Hepatocyte (in vitro differentiated cells): Measurements from ENCODE around the gene ELL2. TPM values are rescaled to one million over a fixed set of nuclear protein-coding genes. Genes with fewer than 3 reads are reported as not detected.
A peak's percentile ranks its signal among the peaks of the same experiment; 100 is the strongest.
"Not testable (repeated sequence)": the region's sequence is repeated elsewhere in the genome, so short reads cannot be mapped to it uniquely, and the experiment has no call there.

ENCODE experiments used
- DNase-seq: peaks from one replicate; pipeline ENCODE4 v3.0.0-alpha.2; 2016; ENCODE audit warnings: low spot score
- H2AFZ ChIP-seq: fragments of 200-600 bp; sonication (generic); 2 replicates; pipeline ENCODE4 v1.6.0; 2016; ENCODE audit warnings: antibody characterized with exemption, mild to moderate bottlenecking
- H3K27ac ChIP-seq: fragments of 200-600 bp; sonication (generic); 2 replicates; pipeline ENCODE4 v1.5.1; 2016; ENCODE audit warnings: mild to moderate bottlenecking
- H3K27me3 ChIP-seq: fragments of 200-600 bp; sonication (generic); 2 replicates; pipeline ENCODE4 v1.6.1; 2016
- H3K36me3 ChIP-seq: fragments of 200-600 bp; sonication (generic); replicated peaks from 2 replicates; pipeline ENCODE4 v1.5.1; 2016; ENCODE audit warnings: low read depth; ENCODE audit not compliant: insufficient read depth
- H3K4me1 ChIP-seq: fragments of 200-600 bp; sonication (generic); 2 replicates; pipeline ENCODE4 v1.5.1; 2016; ENCODE audit warnings: mild to moderate bottlenecking, moderate library complexity; ENCODE audit not compliant: insufficient read depth
- H3K4me2 ChIP-seq: fragments of 200-600 bp; sonication (generic); 2 replicates; pipeline ENCODE4 v1.6.0; 2016
- H3K4me3 ChIP-seq: fragments of 200-600 bp; sonication (generic); 2 replicates; pipeline ENCODE4 v1.5.1; 2016; ENCODE audit warnings: mild to moderate bottlenecking
- H3K79me2 ChIP-seq: fragments of 200-600 bp; sonication (generic); 2 replicates; pipeline ENCODE4 v1.6.0; 2017; ENCODE audit warnings: mild to moderate bottlenecking
- H3K9me2 ChIP-seq: fragments of 200-600 bp; sonication (generic); replicated peaks from 2 replicates; pipeline ENCODE4 v1.6.0; 2017; ENCODE audit warnings: mild to moderate bottlenecking; ENCODE audit not compliant: insufficient read depth
- H3K9me3 ChIP-seq: fragments of 200-600 bp; sonication (generic); 2 replicates; pipeline ENCODE4 v1.5.1; 2016; ENCODE audit warnings: low read depth, mild to moderate bottlenecking
- H4K20me1 ChIP-seq: fragments of 200-600 bp; sonication (generic); 2 replicates; pipeline ENCODE4 v1.6.0; 2016; ENCODE audit warnings: mild to moderate bottlenecking; ENCODE audit not compliant: insufficient read depth, poor library complexity, severe bottlenecking
- EZH2 ChIP-seq: fragments of 200-600 bp; sonication (generic); IDR thresholded peaks from 2 replicates; pipeline ENCODE4 v1.6.1; 2016; ENCODE audit warnings: antibody characterized with exemption, mild to moderate bottlenecking, borderline replicate concordance
- EZH2phosphoT487 ChIP-seq: fragments of 200-600 bp; sonication (generic); IDR thresholded peaks from one replicate; pipeline ENCODE4 v1.6.1; 2018; ENCODE audit warnings: antibody characterized with exemption, mild to moderate bottlenecking, low read depth, moderate library complexity; ENCODE audit not compliant: unreplicated experiment, severe bottlenecking
- WGBS: methylation state at CpG from one replicate; pipeline ENCODE4 v1.1.6; 2016; ENCODE audit warnings: low lambda C conversion rate; ENCODE audit errors: missing lambda C conversion rate; 5-methylcytosine and 5-hydroxymethylcytosine counted together
- polyA plus RNA-seq: library from polyadenylated mRNA; unstranded; fragments of >200 nt; fragmentation: Nextera tagmentation; extraction: Ambion mirVana; gene quantifications from 2 replicates; pipeline ENCODE4 v1.2.1, GENCODE V29; 2016
- total RNA-seq: library from RNA; depleted of rRNA; stranded (reverse); fragments of >200 nt; gene quantifications from 2 replicates; pipeline ENCODE4 v1.2.3, GENCODE V29; 2014
- TF ChIP-seq, protein P1 (sequence below): fragments of 200-600 bp; sonication (generic); IDR thresholded peaks from 2 replicates; pipeline ENCODE4 v1.5.1; 2016; ENCODE audit warnings: antibody characterized with exemption, mild to moderate bottlenecking; ENCODE audit not compliant: poor library complexity

ELL2 gene
- total and polyA plus RNA-seq, 2 experiments from 2014 or later, result 34.6 to 56.0 TPM

DNA sequence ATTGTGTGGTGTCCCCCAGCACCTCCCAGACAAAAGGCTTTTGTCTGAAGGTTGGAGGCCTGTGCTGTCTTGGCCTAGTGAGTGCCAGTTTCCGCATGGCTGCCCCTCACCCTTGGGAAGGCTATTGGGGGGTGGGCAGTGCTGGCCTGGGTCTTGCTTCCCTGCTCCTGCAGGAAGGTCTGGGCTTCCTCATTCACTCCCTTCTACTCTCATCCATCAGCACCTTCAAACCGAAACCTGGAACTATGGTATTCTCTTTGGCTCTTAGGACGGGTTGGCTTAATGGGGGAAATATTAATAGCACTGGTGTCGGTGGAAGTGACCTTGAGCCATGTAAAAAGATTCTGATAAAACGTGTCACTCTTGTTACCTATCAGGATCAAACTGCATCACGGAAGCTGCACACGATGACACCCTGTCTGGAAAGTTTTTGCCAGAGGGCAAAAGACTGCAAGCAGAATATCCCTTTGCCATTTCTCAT is 105.1 kb downstream of the ELL2 start:
- H3K4me2 ChIP-seq, result no peak overlapping the region
- no peaks in the 10 kb centered on the region for H3K9me2 ChIP-seq
- 89% methylated on average over 7 of the region's 7 CpGs for WGBS
- no peaks in the 10 kb centered on the region for H3K79me2 ChIP-seq
- no peaks in the 10 kb centered on the region for H3K36me3 ChIP-seq
- peak overlapping the region; percentile 91 for H3K27ac ChIP-seq
- H3K4me3 ChIP-seq, result no peak overlapping the region
- no peak overlapping the region for H2AFZ ChIP-seq
- no peak for DNase-seq
- H3K4me1 ChIP-seq, result peaks cover 17% of the 10 kb centered on the region
- H3K9me3 ChIP-seq, result no peaks in the 10 kb centered on the region
- H3K27me3 ChIP-seq, result no peaks in the 10 kb centered on the region
- H4K20me1 ChIP-seq, result no peaks in the 10 kb centered on the region
- TF ChIP-seq, protein P1, sequence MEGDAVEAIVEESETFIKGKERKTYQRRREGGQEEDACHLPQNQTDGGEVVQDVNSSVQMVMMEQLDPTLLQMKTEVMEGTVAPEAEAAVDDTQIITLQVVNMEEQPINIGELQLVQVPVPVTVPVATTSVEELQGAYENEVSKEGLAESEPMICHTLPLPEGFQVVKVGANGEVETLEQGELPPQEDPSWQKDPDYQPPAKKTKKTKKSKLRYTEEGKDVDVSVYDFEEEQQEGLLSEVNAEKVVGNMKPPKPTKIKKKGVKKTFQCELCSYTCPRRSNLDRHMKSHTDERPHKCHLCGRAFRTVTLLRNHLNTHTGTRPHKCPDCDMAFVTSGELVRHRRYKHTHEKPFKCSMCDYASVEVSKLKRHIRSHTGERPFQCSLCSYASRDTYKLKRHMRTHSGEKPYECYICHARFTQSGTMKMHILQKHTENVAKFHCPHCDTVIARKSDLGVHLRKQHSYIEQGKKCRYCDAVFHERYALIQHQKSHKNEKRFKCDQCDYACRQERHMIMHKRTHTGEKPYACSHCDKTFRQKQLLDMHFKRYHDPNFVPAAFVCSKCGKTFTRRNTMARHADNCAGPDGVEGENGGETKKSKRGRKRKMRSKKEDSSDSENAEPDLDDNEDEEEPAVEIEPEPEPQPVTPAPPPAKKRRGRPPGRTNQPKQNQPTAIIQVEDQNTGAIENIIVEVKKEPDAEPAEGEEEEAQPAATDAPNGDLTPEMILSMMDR, result no peak
- no peak for TF ChIP-seq EZH2phosphoT487
- no peak for TF ChIP-seq EZH2

- Histone ChIP-seq H3K4me3 (no peak overlapping the region), H2AFZ (no peak overlapping the region), H3K36me3 (no peaks in the 10 kb centered on the region), H3K27ac (no peak overlapping the region), H3K4me1 (peaks cover 6% of the 10 kb centered on the region), H3K27me3 (no peaks in the 10 kb centered on the region), H3K79me2 (no peaks in the 10 kb centered on the region), H4K20me1 (no peaks in the 10 kb centered on the region), H3K9me3 (no peaks in the 10 kb centered on the region), H3K9me2 (no peaks in the 10 kb centered on the region), H3K4me2 (no peak overlapping the region)
- TF ChIP-seq EZH2 (no peak), EZH2phosphoT487 (no peak)
- TF ChIP-seq, protein P1, result no peak
- DNase-seq, result no peak
- 69% methylated on average over 3 of the region's 3 CpGs for WGBS
Measured at GRCh38 chr5:95853490-95853889, 108.2 kb downstream of the ELL2 start.

DNA sequence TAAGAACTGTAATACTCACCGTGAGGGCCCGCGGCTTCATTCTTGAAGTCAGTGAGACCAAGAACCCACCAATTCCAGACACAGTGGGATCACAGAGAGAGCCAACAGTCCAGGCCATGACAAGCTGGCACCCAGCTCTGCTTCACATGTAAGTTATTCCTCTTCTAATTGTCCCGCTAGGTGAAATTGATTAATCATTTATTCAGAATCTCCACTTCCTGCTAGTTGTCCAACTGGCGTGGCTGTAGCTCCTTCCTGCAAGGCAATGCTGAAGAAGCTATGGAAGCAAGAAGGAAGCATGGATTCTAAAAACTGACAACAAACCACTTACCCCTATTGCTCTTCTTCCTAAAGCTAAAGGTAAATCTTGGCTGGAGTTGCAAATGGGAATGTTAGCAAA is 109.1 kb downstream of the ELL2 start:
- peaks cover 2% of the 10 kb centered on the region for H3K4me1 ChIP-seq
- H3K9me2 ChIP-seq, result no peaks in the 10 kb centered on the region
- H3K36me3 ChIP-seq, result no peaks in the 10 kb centered on the region
- no peak overlapping the region for H3K4me2 ChIP-seq
- no peaks in the 10 kb centered on the region for H3K79me2 ChIP-seq
- H3K27me3 ChIP-seq, result no peaks in the 10 kb centered on the region
- no peak overlapping the region for H3K4me3 ChIP-seq
- H4K20me1 ChIP-seq, result no peaks in the 10 kb centered on the region
- 93% methylated on average over 5 of the region's 5 CpGs for WGBS
- H3K9me3 ChIP-seq, result no peaks in the 10 kb centered on the region
- DNase-seq, result no peak
- no peak overlapping the region for H3K27ac ChIP-seq
- no peak overlapping the region for H2AFZ ChIP-seq
- TF ChIP-seq EZH2phosphoT487, result no peak
- TF ChIP-seq, protein P1, result no peak

DNA sequence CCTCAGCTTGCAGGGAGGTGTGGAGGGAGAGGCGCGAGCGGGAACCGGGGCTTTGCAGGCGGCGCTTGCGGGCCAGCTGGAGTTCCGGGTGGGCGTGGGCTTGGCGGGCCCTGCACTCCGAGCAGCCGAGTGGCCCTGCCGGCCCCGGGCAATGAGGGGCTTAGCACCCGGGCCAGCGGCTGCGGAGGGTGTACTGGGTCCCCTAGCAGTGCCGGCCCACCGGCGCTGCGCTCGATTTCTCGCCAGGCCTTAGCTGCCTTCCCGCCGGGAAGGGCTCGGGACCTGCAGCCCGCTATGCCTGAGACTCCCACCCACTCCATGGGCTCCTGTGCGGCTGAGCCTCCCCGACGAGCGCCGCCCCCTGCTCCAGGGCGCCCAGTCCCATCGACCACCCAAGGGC is 110.5 kb downstream of the ELL2 start:
- not testable (repeated sequence) for H3K36me3 ChIP-seq, H3K9me3 ChIP-seq, H4K20me1 ChIP-seq, H3K27ac ChIP-seq, H2AFZ ChIP-seq, DNase-seq, H3K4me1 ChIP-seq, H3K4me2 ChIP-seq, H3K9me2 ChIP-seq, H3K27me3 ChIP-seq, H3K79me2 ChIP-seq, H3K4me3 ChIP-seq
- WGBS, result 98% methylated on average over 26 of the region's 34 CpGs
